ENCODE measurements around the gene CREB3. TPM values are rescaled to one million over a fixed set of nuclear protein-coding genes. Genes with fewer than 3 reads are reported as not detected.
A peak's percentile ranks its signal among the peaks of the same experiment; 100 is the strongest.

The CREB3 gene
- 34.4 and 36.7 TPM in 2 replicates for total RNA-seq

DNA sequence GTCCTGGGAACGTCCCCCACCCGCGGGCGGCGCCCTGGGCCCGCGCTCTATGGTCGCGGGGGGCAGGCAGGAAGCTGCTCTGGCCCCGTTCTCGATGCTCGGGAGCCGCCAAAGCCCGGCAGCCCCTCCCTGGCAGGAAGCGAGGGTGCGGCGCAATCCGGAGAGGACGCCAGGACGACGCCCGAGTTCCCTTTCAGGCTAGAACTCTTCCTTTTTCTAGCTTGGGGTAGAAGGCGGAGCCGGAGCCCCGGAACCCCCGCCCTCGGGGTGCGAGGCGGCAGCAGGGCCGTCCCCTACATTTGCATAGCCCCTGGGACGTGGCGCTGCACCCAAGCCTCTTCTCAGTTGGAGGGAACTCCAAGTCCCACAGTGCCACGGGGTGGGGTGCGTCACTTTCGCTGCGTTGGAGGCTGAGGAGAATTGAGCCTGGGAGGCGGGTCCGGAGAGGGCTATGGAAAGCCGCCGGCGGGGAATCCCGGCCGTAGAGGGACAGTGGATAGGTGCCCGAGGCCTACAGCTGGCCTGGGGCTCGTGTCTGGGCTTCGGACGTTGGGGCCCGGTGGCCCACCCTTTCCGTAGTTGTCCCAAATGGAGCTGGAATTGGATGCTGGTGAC, at the start of gene CREB3, which contains the start of gene TLN1:
TSS of gene CREB3 (plus strand) at position 482 of the 615 bp plus-strand sequence. CDS start at position 589, 107 bp downstream.
TSS of gene TLN1 (minus strand) at position 11 of the 615 bp plus-strand sequence. CDS start 6,501 bp downstream, outside the sequence.
- DNase-seq (ENCODE audit: low read depth in 2 of 2), result peak; percentile 98 to 99

GRCh38 chr9:35683323-35683722, 49.1 kb upstream of the CREB3 start:
- DNase-seq (ENCODE audit: low read depth in 2 of 2), result no peak

DNA sequence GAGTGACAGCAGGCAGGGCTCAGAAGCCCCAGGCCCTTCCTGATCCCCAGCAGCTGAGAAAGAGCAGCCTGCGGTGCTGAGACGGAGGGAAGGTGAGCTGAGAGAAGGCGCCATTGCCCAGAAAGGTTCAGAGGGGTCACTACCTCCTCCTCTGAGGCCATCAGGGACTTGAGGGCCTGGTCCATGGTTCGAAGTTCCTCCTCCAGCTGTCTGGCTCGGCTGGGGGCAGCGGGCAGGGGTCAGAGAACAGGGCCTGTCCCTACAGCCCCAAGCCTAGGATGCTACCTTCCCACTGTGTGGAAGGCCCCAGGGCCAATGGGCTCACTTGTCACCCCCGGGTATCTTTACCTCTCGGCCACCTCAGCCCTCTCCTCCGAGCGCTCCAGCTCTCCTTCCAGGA, 47.5 kb upstream of the CREB3 start:
- no peak for DNase-seq (ENCODE audit: low read depth in 2 of 2)

DNA sequence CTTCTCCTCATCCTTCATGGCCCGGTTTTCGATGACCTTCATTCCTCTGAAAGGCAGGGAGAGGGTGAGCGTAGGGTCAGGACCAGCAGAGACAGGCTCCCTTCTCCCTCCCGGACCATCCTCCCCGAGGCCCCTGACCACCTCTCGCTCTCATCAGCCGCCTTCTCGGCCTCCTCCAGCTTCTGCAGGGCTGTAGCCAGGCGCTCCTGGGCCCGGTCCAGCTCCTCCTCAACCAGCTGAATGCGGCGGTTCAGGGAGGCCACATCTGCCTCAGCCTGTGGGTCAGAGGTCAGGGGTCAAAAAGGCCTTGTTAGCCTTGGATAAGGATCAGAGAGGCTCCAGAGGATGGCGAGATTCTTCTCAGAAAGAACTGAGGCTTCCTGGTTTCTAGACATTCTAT, 47.0 kb upstream of the CREB3 start:
- no peak for DNase-seq (ENCODE audit: low read depth in 2 of 2)

DNA sequence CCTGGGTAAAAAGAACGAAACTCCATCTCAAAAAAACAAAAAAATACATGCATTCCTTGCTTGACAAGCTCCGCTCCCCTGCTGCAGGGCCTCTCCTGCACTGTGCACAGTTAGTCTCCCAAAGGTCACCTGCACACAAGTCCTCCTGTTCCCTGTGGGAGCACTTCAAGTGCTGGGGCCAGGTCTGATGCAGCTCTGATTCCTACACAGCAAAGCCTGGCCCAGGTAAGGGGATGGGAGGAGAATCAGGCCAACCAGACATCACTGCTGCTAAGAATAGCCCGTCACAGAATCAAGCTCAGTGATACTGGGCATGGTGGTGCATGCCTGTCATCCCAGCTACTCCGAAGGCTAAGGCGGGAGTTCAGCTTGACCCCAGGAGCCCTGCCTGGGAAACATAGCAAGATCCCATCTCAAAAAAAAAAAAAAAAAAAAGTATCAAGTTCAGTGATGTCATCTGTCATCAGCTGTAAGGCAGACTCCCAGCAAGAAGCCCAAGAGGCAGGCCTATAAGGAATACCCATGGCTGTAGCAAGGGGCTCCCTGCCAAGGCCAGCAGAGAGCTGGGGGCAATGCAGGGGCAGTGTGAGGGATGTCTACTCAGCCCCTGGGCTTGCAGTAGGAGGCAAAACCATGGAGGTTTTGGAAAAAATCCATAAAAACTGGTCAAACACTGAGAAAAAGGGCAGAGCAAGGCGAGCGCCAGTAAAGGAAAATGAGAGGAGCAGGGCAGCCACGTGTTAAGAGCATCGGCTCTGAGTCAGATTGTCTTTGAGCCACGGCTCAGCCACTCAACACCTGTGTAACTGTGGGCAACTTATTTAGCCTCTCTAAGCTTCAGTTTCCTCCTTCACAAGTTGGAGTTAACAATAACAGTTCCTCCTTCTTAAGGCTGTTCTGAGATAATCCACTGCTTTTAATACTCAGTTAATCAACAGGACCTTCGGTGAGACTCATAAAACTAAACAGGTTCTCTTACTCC, 46.0 kb upstream of the CREB3 start:
- no peak for DNase-seq (ENCODE audit: low read depth in 2 of 2)

GRCh38 chr9:35687306-35687705, 45.2 kb upstream of the CREB3 start:
- DNase-seq (ENCODE audit: low read depth in 2 of 2), result no peak

GRCh38 chr9:35687972-35688557, 44.4 kb upstream of the CREB3 start:
- no peak for DNase-seq (ENCODE audit: low read depth in 2 of 2)

GRCh38 chr9:35688558-35689541, 43.6 kb upstream of the CREB3 start:
- peak in 1 of 2 donors; percentile 61 for DNase-seq (ENCODE audit: low read depth in 2 of 2)

DNA sequence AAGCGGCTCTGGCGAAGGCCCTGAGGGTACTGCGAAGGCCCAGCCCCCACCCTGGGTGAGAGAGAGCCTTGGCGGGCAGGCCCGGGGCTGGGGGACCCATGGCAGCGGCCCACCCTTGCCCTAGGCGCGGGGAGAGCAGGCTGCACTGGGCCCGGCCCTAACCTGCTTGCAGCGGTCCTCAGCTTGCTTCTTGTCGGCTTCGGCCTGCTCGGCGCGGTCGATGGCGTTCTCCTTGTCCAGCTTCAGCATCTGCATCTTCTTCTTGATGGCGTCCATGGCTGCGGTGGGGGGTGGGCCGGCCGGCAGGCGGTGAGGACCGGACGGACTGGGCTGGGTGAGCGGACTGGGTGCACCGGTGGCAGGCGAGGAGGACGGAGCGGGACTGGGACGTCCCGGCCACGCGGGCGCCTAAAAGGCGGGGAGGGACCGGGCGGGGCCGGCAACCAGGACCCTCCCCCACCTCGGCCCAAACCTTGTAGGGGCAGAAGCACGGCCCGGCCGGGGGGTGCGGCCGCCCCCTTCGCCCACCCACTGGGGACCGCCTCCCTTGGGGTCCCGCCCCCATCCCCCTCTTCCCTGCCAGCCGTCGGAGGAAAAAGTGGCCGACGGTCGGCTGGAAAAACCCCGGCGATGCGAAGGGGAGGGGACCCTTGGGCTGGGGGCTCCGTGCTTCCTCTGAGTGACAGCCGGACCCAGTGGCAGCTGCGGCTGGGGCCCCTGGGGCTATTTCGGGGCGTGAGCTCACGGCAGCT, 42.7 kb upstream of the CREB3 start, which contains the start of gene TPM2:
TSS of gene TPM2 (minus strand) at position 384 of the 752 bp plus-strand sequence. CDS start at position 276, 108 bp downstream.
- DNase-seq (ENCODE audit: low read depth in 2 of 2), result peak; percentile 18 to 46

GRCh38 chr9:35690294-35690613, 42.2 kb upstream of the CREB3 start:
- no peak for DNase-seq (ENCODE audit: low read depth in 2 of 2)

GRCh38 chr9:35690614-35691333, 41.7 kb upstream of the CREB3 start:
- DNase-seq (ENCODE audit: low read depth in 2 of 2), result peak; percentile 71 to 73

GRCh38 chr9:35691334-35691650, 41.2 kb upstream of the CREB3 start:
- DNase-seq (ENCODE audit: low read depth in 2 of 2), result no peak

- no peak for DNase-seq (ENCODE audit: low read depth in 2 of 2)
These were observed 40.6 kb upstream of the CREB3 start for GRCh38 chr9:35691757-35692301.

GRCh38 chr9:35695943-35696401, 36.5 kb upstream of the CREB3 start:
- DNase-seq (ENCODE audit: low read depth in 2 of 2), result no peak

DNA sequence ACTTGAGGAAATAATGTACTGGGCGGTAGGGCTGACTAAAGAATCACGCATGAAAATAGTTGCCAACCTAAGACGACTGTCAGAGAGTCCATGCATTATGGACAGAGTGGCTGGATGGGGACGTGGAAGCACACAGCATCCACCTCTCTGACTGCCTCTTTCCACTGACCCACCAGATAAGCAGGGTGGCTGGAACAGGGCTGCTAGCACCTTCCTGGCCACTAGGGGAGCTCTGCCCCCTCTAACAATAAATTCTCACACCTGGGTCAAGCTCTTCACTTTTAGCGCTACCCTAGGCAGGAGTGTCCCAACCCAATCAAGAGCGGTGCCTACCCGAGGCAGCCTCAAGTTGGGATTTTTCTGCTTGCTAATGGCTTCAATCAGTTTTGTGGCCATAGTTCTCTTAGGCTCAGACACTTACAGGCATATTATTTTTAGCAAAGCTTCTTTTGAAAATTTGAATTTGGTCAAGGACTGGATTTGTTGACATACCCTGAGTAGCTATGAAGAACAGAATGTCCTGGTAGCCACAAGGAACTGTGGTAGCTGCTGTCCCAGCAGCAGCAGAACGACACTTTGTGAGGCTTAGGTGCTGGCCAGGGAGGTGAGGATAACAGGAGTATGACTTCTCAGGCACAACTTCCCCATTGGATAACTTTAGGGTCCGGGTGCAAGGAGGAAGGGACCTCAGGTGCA, 35.8 kb upstream of the CREB3 start:
- DNase-seq (ENCODE audit: low read depth in 2 of 2), result peak; percentile 57 to 75

DNA sequence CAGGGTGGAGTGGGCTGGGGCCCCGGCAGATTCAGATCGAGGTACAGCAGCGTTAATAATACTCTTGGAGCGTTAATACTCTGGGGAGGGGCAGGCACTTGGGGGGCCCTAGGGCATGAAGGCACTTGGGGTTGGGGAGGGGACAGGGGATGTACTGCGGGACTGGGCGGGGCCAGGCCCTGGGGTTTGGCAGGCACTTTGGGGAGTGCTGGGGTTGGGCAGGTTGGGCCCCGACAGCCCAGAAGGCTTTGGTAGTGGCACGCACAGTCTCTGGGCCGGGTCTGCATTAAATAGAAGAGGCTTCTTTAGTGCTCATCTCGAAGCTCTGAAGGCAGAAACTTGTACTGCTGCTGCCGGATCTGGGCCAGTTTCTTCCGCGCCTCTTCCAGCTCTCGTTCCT, 35.0 kb upstream of the CREB3 start:
- DNase-seq (ENCODE audit: low read depth in 2 of 2), result no peak

DNA sequence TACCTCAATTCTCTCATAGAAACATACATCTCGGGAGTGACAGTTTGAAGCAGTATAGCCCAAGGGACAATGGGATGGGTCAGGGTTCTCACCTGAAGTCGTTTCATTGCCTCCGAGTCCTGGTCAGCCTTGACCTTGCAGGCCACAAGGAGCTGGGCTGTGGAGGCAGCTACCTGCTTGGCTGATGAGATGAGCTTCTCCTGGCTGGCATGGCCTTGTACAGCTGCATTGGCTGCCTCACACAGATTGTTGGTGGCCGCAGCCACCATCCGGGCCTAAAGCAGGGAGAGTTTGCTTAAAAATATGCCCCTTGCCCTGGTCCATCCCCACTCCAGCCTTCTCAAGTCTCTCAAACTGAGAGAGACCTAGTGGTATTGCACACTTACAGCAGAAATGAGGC, 34.2 kb upstream of the CREB3 start:
- DNase-seq (ENCODE audit: low read depth in 2 of 2), result no peak

DNA sequence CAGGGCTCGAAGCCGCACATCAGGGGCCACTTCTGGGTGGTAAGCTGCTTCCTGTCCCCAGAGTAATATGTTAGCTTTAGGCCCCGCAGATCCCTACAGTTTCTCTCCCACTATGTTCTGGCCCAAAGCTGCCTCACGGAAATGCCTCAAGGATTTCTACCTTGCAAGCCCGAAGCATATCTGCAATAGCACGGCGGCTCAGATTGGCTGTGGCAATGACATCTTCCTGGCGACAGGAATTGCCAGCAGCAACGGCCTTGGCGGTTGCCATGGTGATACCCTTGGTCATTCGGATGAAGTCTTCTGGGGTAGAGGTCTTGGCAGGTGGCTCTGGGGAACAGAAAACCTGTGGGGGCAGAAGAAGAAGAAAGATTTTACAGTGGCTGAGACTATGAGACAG, 32.4 kb upstream of the CREB3 start:
- no peak for DNase-seq (ENCODE audit: low read depth in 2 of 2)

DNA sequence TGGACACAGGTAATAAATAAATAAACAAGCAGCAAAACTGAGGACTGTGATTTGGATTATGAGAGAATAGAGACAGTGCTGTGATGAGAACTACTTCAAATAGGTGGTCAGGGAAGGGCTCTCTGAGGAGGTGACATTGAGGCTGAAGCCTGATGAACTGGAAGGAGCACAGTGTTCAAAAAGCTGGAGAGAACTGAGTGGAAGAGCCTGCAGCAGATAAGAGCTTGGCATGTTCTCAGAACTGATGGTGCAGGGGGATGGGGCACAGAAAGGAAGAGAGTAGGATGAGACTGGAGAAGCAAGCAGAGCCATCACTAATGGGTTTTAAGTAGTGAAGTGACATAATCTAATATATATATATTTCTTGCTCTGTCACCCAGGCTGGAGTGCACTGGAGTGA, 31.5 kb upstream of the CREB3 start:
- no peak for DNase-seq (ENCODE audit: low read depth in 2 of 2)
